Femur (tissue), 1 donor: Measurements from ENCODE around the gene TMEM178B.
A peak's percentile ranks its signal among the peaks of the same experiment; 100 is the strongest.
"Not testable (repeated sequence)": the region's sequence is repeated elsewhere in the genome, so short reads cannot be mapped to it uniquely, and the experiment has no call there.

Experiments
- DNase-seq: peaks from one replicate; pipeline ENCODE4 v3.0.0-alpha.2; 2017

Gene TMEM178B

DNA sequence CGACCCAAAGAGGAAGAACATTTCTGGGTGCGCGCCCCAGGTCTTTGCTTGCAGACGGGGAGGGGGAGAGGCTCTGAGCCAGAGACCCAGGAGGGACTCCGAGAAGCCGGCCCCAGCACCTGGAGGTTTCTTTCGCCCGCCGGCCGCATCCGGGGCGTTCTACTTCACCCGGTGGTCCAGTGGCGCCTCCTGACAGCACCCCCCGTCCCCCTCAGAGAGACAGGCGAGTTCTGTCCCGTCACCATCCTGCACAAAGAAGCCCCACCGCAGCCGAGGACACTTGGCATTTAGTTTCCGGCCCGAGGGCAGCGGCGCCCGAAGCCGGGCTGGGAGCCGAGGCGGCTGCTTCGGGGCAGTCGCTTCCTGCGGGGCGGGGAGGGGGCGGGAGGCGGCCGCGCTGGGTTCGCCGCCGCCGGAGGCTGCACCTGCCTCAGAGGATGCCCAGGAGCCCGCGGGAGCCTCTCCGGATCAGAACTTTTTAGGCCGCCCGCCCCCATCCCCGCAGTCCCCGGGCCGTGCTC, at the start of gene TMEM178B:
Gene TMEM178B, plus strand, starts transcription at position 424 of the 521 bp plus-strand sequence.
- peak; percentile 22 for DNase-seq

GRCh38 chr7:141024668-141025067, 49.2 kb upstream of the TMEM178B start:
- no peak for DNase-seq

DNA sequence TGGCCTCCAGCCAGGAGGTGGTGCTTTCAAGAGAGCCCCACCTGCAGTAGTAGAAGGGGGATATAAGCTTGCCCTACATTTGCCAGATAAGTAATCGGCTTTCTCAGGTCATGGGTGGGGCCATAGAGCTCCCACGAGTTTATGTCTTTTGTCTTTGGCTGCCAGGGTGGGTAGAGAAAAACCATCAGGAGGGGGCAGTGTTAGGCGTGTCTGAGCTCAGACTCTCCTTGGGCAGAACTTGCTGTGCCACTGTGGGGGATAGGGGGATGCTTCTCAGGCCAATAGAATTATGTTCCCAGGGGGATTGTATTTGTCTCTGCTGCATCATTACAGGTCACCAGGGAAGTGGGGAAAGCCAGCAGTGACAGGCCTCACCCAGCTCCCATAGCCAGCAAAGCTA, 46.8 kb upstream of the TMEM178B start:
- DNase-seq = no peak

DNA sequence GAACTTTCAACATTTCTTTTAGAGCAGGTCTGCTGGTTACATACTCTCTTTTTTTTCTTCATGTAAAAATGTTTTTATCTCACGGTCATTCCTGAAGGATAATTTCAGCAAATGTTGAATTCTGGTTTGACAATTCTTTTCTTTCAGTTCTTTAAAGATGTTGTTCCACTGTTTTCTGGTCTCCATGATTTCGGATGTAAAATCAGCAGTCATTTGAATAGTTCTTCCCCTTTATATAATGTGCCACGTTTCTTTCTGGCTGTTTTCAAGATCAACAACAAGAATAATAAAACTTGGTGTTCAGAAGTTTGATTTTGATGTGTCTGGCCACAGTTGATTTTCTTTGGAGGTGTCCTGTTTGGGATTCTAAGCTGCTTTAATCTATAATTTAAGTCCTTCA, 45.1 kb upstream of the TMEM178B start:
- DNase-seq = no peak

GRCh38 chr7:141032539-141033323, 41.1 kb upstream of the TMEM178B start:
- DNase-seq = not testable (repeated sequence)

GRCh38 chr7:141038100-141038499, 35.8 kb upstream of the TMEM178B start:
- DNase-seq = not testable (repeated sequence)

- no peak for DNase-seq
These were observed 34.5 kb upstream of the TMEM178B start for GRCh38 chr7:141039376-141039775.

- no peak for DNase-seq
These were observed 31.4 kb upstream of the TMEM178B start for GRCh38 chr7:141042222-141043193.

DNA sequence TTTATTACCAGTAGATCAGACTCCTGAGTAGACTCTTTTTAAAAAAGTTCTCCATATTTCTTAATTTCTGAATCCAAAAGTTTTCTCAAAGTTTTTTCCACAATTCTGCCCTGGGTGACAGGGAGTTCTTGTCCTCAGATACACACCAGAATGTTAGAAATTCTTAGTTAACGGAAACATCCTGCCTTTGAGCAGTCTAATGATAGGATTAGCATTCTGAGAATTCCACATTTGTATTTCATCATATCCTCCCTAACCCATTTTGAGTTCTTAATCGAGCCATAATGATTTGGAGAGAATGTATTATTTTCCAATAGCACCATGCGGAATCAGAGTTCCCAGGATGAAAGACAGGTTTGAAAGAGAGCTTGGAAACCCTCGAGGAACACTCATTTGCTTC, 30.2 kb upstream of the TMEM178B start:
- no peak for DNase-seq

DNA sequence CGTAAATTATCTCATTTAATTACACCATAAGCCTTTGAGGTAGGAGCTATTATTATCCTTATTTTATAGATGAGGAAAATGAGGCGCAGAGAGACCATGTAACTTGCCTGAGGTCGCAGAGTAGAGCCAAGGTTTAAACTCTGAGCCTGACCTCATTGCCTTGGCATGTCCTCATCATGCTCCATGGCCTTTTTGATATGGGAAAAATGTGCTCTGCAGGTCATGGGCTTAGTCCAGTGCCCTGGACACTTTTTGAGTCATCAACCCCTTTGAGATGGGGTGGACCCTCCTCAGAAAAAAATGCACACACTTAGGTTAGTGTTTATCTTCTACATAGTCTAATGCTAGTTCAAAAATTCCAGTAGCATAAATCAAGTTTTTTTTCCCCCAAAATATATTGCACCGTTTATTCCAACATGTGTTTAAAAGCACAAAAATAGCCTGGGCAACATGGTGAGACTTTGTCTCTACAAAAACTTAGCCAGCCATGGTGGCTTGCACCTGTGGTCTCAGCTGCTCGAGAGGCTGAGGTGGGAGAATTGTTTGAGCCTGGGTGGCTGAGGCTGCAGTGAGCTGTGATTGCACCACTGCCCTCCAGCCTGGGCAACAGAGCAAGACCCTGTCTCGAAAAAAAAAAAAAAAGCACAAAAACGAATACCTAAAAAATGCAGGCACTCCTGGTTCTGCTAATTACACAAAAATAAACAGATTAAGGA, 28.6 kb upstream of the TMEM178B start:
- no peak for DNase-seq

DNA sequence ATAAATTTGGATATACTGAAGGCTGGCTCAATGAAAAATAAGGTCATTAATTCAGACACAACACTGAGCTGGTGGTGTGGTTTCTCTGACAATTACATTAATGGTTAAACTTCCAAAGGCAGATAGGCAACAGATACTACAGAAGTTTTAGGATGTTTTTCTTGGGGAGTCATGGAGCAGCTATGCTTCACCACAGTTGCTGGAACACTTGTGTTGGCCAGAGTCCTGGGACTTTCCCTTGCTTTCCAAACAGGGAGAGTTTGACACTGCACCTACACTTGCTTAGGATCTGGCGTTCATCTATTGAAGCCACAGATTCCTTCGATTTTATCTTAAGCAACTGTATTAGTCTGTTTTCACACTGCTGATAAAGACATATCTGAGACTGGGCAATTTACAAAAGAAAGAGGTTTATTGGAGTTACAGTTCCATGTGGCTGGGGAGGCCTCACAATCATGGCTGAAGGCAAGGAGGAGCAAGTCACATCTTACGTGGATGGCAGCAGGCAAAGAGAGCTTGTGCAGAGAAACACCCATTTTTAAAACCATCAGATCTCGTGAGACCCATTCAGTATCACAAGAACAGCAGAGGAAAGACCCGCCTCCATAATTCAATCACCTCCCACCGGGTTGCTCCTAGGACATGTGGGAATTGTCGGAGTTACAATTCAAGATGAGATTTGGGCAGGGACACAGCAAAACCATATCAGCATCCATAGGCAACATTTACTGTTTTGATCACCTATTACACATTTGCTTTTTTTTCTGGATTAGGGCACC, 27.8 kb upstream of the TMEM178B start:
- no peak for DNase-seq

DNA sequence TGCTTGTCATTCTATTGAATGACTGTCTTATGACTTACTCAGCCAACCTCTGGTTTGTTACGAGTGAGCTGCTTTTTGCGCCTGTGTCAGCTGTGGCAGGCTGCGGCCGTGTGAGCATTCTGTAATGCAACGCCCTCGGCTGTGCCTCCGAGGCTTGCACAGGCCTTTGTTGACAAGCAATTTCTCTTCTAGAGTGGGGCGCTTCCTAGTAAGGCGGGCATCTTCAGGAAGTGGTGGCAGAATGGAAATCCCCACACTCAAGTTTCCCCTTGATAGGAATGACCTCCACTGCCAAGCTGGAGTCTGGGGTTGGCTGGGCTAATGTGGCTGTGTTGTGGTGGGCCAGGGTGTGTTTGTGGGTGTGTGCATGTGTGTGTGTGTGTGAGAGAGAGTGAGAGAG, 20.2 kb upstream of the TMEM178B start:
- DNase-seq = no peak

GRCh38 chr7:141055146-141055545, 18.7 kb upstream of the TMEM178B start:
- no peak for DNase-seq

- no peak for DNase-seq
These were observed 16.1 kb upstream of the TMEM178B start for GRCh38 chr7:141057788-141058187.

- DNase-seq = not testable (repeated sequence)
These were observed 6.0 kb upstream of the TMEM178B start for GRCh38 chr7:141067856-141068255.

GRCh38 chr7:141071260-141071854, 2.5 kb upstream of the TMEM178B start:
- DNase-seq = peak; percentile 26

DNA sequence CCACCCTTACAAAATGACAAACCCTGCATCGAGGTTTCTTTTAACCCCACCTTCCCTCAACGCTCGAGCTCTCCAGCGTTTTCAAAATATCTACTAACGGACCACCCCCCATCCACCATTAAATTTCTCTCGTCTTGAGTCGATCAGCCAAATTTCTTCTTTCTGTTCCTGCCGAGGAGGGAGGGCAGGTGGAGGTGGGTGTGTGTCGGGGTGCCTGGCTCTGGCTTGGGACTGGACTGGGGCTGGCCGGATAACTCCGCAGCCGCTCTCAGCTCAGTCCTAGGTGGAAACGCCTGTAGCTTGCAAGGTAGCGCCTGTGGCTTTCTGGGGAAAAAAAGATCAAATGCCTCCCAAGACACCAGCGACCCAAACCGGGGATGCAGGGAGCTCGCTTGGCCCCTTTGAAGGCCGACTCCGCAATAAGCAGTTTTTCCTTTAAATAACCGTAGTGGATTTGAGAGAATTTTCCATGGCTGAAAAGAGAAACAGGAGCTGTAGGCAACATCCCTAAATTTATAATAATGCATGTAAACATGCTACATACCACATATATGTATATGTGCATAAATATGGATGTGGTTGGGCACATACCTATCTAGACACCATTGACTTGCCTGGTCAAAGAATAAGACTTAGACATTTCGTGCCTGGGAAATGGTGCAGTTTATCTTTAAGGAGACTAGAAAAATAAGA, 1.9 kb upstream of the TMEM178B start:
- no peak for DNase-seq

DNA sequence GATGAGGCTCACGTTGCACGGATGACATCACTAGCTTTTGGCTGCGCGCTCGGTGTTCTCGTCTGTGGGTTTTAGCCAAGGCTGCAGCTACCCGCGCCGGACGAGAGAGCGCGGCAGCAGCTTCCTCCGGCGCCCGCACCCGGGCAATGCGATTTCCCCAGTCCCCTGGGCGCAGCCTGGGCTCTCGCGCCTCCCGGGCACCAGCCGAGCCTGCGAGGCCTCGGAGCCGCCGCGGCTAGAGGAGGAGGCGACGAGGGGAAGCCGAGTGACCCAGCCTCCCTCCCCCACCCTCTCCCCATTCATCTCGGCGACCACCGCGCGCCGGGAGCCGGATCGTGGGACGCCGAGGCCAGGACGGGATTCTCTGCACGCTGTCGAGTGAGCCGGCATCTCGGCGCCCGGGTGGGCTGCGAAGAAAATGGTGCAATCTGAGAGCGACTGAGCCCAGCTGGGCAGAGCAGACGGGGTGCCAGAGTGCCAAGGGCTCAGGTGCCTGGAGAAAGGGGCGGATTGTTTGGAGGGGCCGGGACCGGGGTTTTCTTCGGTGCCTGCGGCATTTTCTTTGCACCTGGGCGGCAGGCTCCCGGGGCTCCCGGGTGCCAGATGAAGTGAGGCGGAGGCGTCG, 1.2 kb upstream of the TMEM178B start:
- peak; percentile 77 for DNase-seq

GRCh38 chr7:141073173-141073640, 657 bp upstream of the TMEM178B start:
- DNase-seq = peak; percentile 50
